ENCODE data around the gene OR2S2. TPM values are rescaled to one million over a fixed set of nuclear protein-coding genes. Genes with fewer than 3 reads are reported as not detected.
A peak's percentile ranks its signal among the peaks of the same experiment; 100 is the strongest.
"Not testable (repeated sequence)": the region's sequence is repeated elsewhere in the genome, so short reads cannot be mapped to it uniquely, and the experiment has no call there.

The OR2S2 gene
- total RNA-seq, result not detected

GRCh38 chr9:35958104-35958837 lies at the start of gene OR2S2:
Gene OR2S2, minus strand, starts transcription at chr9:35958154. Its CDS starts 56 bp downstream, at chr9:35958098.
- ATAC-seq, result no peak

GRCh38 chr9:36007316-36007708 lies 49.4 kb upstream of the OR2S2 start:
- ATAC-seq, result no peak

- ATAC-seq, result no peak
Observed at GRCh38 chr9:36006549-36007315, 48.8 kb upstream of the OR2S2 start.

GRCh38 chr9:36005891-36006290 lies 47.9 kb upstream of the OR2S2 start:
- ATAC-seq, result no peak

- ATAC-seq, result no peak
Observed at GRCh38 chr9:35998333-35998732, 40.4 kb upstream of the OR2S2 start.

- not testable (repeated sequence) for ATAC-seq
Observed at GRCh38 chr9:35997016-35997415, 39.1 kb upstream of the OR2S2 start.

GRCh38 chr9:35996358-35996970 lies 38.5 kb upstream of the OR2S2 start:
- ATAC-seq, result peak; percentile 20

- no peak for ATAC-seq
Observed at GRCh38 chr9:35994959-35995358, 37.0 kb upstream of the OR2S2 start.

- ATAC-seq, result no peak
Observed at GRCh38 chr9:35993976-35994720, 36.2 kb upstream of the OR2S2 start.

- not testable (repeated sequence) for ATAC-seq
Observed at GRCh38 chr9:35993136-35993535, 35.2 kb upstream of the OR2S2 start.

GRCh38 chr9:35990155-35990554 lies 32.2 kb upstream of the OR2S2 start:
- ATAC-seq, result no peak

- no peak for ATAC-seq
Observed at GRCh38 chr9:35984021-35984420, 26.1 kb upstream of the OR2S2 start.

- no peak for ATAC-seq
Observed at GRCh38 chr9:35981699-35982098, 23.7 kb upstream of the OR2S2 start.

GRCh38 chr9:35980289-35981011 lies 22.5 kb upstream of the OR2S2 start:
- ATAC-seq, result no peak

- no peak for ATAC-seq
Observed at GRCh38 chr9:35978792-35979191, 20.8 kb upstream of the OR2S2 start.

GRCh38 chr9:35976726-35977125 lies 18.8 kb upstream of the OR2S2 start:
- ATAC-seq, result no peak

- no peak for ATAC-seq
Observed at GRCh38 chr9:35974800-35975199, 16.8 kb upstream of the OR2S2 start.

- no peak for ATAC-seq
Observed at GRCh38 chr9:35972093-35972492, 14.1 kb upstream of the OR2S2 start.

GRCh38 chr9:35967042-35967441 lies 9.1 kb upstream of the OR2S2 start:
- ATAC-seq, result no peak

- ATAC-seq, result no peak
Observed at GRCh38 chr9:35966433-35966832, 8.5 kb upstream of the OR2S2 start.

GRCh38 chr9:35965011-35965410 lies 7.1 kb upstream of the OR2S2 start:
- no peak for ATAC-seq
